ENCODE measurements around the gene KLLN.
A peak's percentile ranks its signal among the peaks of the same experiment; 100 is the strongest.
"Not testable (repeated sequence)": the region's sequence is repeated elsewhere in the genome, so short reads cannot be mapped to it uniquely, and the experiment has no call there.

KLLN gene

DNA sequence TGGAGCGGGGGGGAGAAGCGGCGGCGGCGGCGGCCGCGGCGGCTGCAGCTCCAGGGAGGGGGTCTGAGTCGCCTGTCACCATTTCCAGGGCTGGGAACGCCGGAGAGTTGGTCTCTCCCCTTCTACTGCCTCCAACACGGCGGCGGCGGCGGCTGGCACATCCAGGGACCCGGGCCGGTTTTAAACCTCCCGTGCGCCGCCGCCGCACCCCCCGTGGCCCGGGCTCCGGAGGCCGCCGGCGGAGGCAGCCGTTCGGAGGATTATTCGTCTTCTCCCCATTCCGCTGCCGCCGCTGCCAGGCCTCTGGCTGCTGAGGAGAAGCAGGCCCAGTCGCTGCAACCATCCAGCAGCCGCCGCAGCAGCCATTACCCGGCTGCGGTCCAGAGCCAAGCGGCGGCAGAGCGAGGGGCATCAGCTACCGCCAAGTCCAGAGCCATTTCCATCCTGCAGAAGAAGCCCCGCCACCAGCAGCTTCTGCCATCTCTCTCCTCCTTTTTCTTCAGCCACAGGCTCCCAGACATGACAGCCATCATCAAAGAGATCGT is 690 bp upstream of the KLLN start:
- H3K27ac Mint-ChIP-seq (ENCODE audit: low read depth) = peak overlapping the region; percentile 91
- peaks cover 55% of the 10 kb centered on the region for H3K4me1 Mint-ChIP-seq
- peaks cover 40% of the 10 kb centered on the region for H3K36me3 Mint-ChIP-seq (ENCODE audit: insufficient read depth)
- H3K27me3 Mint-ChIP-seq; H3K9me3 Mint-ChIP-seq; ATAC-seq (replicated peaks; ENCODE audit: extremely low read depth, poor library complexity, severe bottlenecking); DNase-seq (ENCODE audit: low spot score in 2 of 2): not testable (repeated sequence)
- H3K4me3 Mint-ChIP-seq = peak overlapping the region; percentile 89

- Mint-ChIP-seq H3K4me3 (peak overlapping the region; percentile 89), H3K27ac (ENCODE audit: low read depth) (peak overlapping the region; percentile 91), H3K36me3 (ENCODE audit: insufficient read depth) (peaks cover 37% of the 10 kb centered on the region), H3K4me1 (peaks cover 47% of the 10 kb centered on the region), H3K9me3 (no peaks in the 10 kb centered on the region), H3K27me3 (no peaks in the 10 kb centered on the region)
- ATAC-seq (replicated peaks; ENCODE audit: extremely low read depth, poor library complexity, severe bottlenecking) (peak; percentile 55), DNase-seq (ENCODE audit: low spot score in 2 of 2) (no peak)
Measured at GRCh38 chr10:87862679-87863052, 667 bp downstream of the KLLN start.

- DNase-seq (ENCODE audit: low spot score in 2 of 2) = peak; percentile 88 to 89
- Mint-ChIP-seq H3K36me3 (ENCODE audit: insufficient read depth) (peaks cover 35% of the 10 kb centered on the region), H3K9me3 (no peaks in the 10 kb centered on the region), H3K4me1 (peaks cover 47% of the 10 kb centered on the region), H3K4me3 (peak overlapping the region; percentile 89), H3K27me3 (no peaks in the 10 kb centered on the region), H3K27ac (ENCODE audit: low read depth) (peak overlapping the region; percentile 91)
- ATAC-seq (replicated peaks; ENCODE audit: extremely low read depth, poor library complexity, severe bottlenecking) = peak; percentile 61
Measured at GRCh38 chr10:87861953-87862678, 1.2 kb downstream of the KLLN start.

GRCh38 chr10:87861566-87861952 is 1.8 kb downstream of the KLLN start:
- H3K9me3 Mint-ChIP-seq = no peaks in the 10 kb centered on the region
- H3K36me3 Mint-ChIP-seq (ENCODE audit: insufficient read depth) = peaks cover 33% of the 10 kb centered on the region
- H3K27me3 Mint-ChIP-seq = no peaks in the 10 kb centered on the region
- DNase-seq (ENCODE audit: low spot score in 2 of 2) = no peak
- ATAC-seq (replicated peaks; ENCODE audit: extremely low read depth, poor library complexity, severe bottlenecking) = no peak
- H3K4me3 Mint-ChIP-seq = peak overlapping the region; percentile 89
- peak overlapping the region; percentile 91 for H3K27ac Mint-ChIP-seq (ENCODE audit: low read depth)
- peaks cover 41% of the 10 kb centered on the region for H3K4me1 Mint-ChIP-seq

- peaks cover 37% of the 10 kb centered on the region for H3K4me1 Mint-ChIP-seq
- H3K27me3 Mint-ChIP-seq = no peaks in the 10 kb centered on the region
- peak overlapping the region; percentile 89 for H3K4me3 Mint-ChIP-seq
- DNase-seq (ENCODE audit: low spot score in 2 of 2) (no peak), ATAC-seq (replicated peaks; ENCODE audit: extremely low read depth, poor library complexity, severe bottlenecking) (no peak)
- H3K27ac Mint-ChIP-seq (ENCODE audit: low read depth) = peak overlapping the region; percentile 91
- H3K36me3 Mint-ChIP-seq (ENCODE audit: insufficient read depth) = peaks cover 32% of the 10 kb centered on the region
- H3K9me3 Mint-ChIP-seq = no peaks in the 10 kb centered on the region
Measured at GRCh38 chr10:87860816-87861403, 2.4 kb downstream of the KLLN start.

- Mint-ChIP-seq H3K27me3 (no peaks in the 10 kb centered on the region), H3K4me1 (peaks cover 30% of the 10 kb centered on the region), H3K27ac (ENCODE audit: low read depth) (no peak overlapping the region), H3K36me3 (ENCODE audit: insufficient read depth) (peaks cover 33% of the 10 kb centered on the region), H3K4me3 (peak overlapping the region; percentile 36), H3K9me3 (no peaks in the 10 kb centered on the region)
- ATAC-seq (replicated peaks; ENCODE audit: extremely low read depth, poor library complexity, severe bottlenecking) (no peak), DNase-seq (ENCODE audit: low spot score in 2 of 2) (peak in 1 of 2 donors; percentile 17)
Measured at GRCh38 chr10:87860156-87860795, 3.1 kb downstream of the KLLN start.

GRCh38 chr10:87855665-87856064 is 7.7 kb downstream of the KLLN start:
- not testable (repeated sequence) for H3K27ac Mint-ChIP-seq (ENCODE audit: low read depth)

GRCh38 chr10:87855247-87855646 is 8.1 kb downstream of the KLLN start:
- not testable (repeated sequence) for H3K36me3 Mint-ChIP-seq (ENCODE audit: insufficient read depth); H3K9me3 Mint-ChIP-seq; H3K4me3 Mint-ChIP-seq; DNase-seq (ENCODE audit: low spot score in 2 of 2); H3K4me1 Mint-ChIP-seq; H3K27ac Mint-ChIP-seq (ENCODE audit: low read depth); ATAC-seq (replicated peaks; ENCODE audit: extremely low read depth, poor library complexity, severe bottlenecking); H3K27me3 Mint-ChIP-seq

More at GRCh38 chr10:87855665-87856064, 7.7 kb downstream of the KLLN start:
- not testable (repeated sequence) for H3K36me3 Mint-ChIP-seq (ENCODE audit: insufficient read depth); H3K4me3 Mint-ChIP-seq; DNase-seq (ENCODE audit: low spot score in 2 of 2); H3K27me3 Mint-ChIP-seq; H3K4me1 Mint-ChIP-seq; ATAC-seq (replicated peaks; ENCODE audit: extremely low read depth, poor library complexity, severe bottlenecking); H3K9me3 Mint-ChIP-seq

GRCh38 chr10:87852089-87852488 is 11.2 kb downstream of the KLLN start:
- Mint-ChIP-seq H3K27me3 (no peaks in the 10 kb centered on the region), H3K27ac (ENCODE audit: low read depth) (no peak overlapping the region), H3K4me3 (no peak overlapping the region), H3K36me3 (ENCODE audit: insufficient read depth) (peaks cover 2% of the 10 kb centered on the region), H3K9me3 (no peaks in the 10 kb centered on the region), H3K4me1 (no peaks in the 10 kb centered on the region)
- ATAC-seq (replicated peaks; ENCODE audit: extremely low read depth, poor library complexity, severe bottlenecking) = no peak
- DNase-seq (ENCODE audit: low spot score in 2 of 2) = no peak

GRCh38 chr10:87850742-87851205 is 12.6 kb downstream of the KLLN start:
- Mint-ChIP-seq H3K27me3 (no peaks in the 10 kb centered on the region), H3K36me3 (ENCODE audit: insufficient read depth) (peaks cover 2% of the 10 kb centered on the region), H3K9me3 (no peaks in the 10 kb centered on the region), H3K27ac (ENCODE audit: low read depth) (no peak overlapping the region), H3K4me3 (no peak overlapping the region), H3K4me1 (no peaks in the 10 kb centered on the region)
- ATAC-seq (replicated peaks; ENCODE audit: extremely low read depth, poor library complexity, severe bottlenecking) = peak; percentile 58
- DNase-seq (ENCODE audit: low spot score in 2 of 2) = peak; percentile 17 to 20

DNA sequence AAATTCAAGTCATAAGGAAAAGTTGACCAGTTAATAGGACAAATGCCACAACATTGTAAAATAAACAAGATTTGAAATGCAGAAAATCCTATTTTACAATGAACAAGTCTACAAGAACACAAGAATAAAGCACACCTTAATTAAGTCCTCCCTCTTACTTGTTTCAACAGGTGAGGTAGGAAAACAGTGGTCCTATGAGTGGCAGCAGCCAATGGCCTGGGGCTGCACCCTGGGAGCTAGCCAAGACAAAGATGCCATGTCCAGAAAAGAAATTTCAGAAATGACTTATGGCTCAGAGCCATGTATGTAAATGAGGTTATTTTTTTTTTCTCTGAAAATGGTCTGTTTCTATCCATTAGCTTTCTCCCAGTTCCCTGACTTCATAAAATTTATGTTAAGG is 14.3 kb downstream of the KLLN start:
- Mint-ChIP-seq H3K4me3 (no peak overlapping the region), H3K27me3 (no peaks in the 10 kb centered on the region), H3K4me1 (no peaks in the 10 kb centered on the region), H3K9me3 (no peaks in the 10 kb centered on the region), H3K36me3 (ENCODE audit: insufficient read depth) (no peaks in the 10 kb centered on the region), H3K27ac (ENCODE audit: low read depth) (no peak overlapping the region)
- ATAC-seq (replicated peaks; ENCODE audit: extremely low read depth, poor library complexity, severe bottlenecking) (no peak), DNase-seq (ENCODE audit: low spot score in 2 of 2) (no peak)

GRCh38 chr10:87847550-87847949 is 15.8 kb downstream of the KLLN start:
- no peak overlapping the region for H3K4me3 Mint-ChIP-seq
- no peaks in the 10 kb centered on the region for H3K9me3 Mint-ChIP-seq
- DNase-seq (ENCODE audit: low spot score in 2 of 2) = no peak
- H3K27me3 Mint-ChIP-seq = no peaks in the 10 kb centered on the region
- H3K36me3 Mint-ChIP-seq (ENCODE audit: insufficient read depth) = no peaks in the 10 kb centered on the region
- ATAC-seq (replicated peaks; ENCODE audit: extremely low read depth, poor library complexity, severe bottlenecking) = no peak
- no peaks in the 10 kb centered on the region for H3K4me1 Mint-ChIP-seq
- no peak overlapping the region for H3K27ac Mint-ChIP-seq (ENCODE audit: low read depth)
